H9 (cell line): ENCODE results near the gene SDHB. TPM values are rescaled to one million over a fixed set of nuclear protein-coding genes. Genes with fewer than 3 reads are reported as not detected.

Experiments used
- DNase-seq: peaks from one replicate; pipeline ENCODE4 v3.0.0-alpha.2; 2017
- H2AFZ ChIP-seq: one replicate; pipeline ENCODE4 v1.6.1; 2013; ENCODE audit warnings: mild to moderate bottlenecking, low read length, control low read depth, moderate library complexity
- H2AK5ac ChIP-seq: 2 replicates; pipeline ENCODE4 v1.6.1; 2013; ENCODE audit warnings: low read length, control low read depth, mixed read lengths; ENCODE audit not compliant: insufficient read length
- H2BK120ac ChIP-seq: one replicate; pipeline ENCODE4 v1.6.1; 2013; ENCODE audit warnings: low read depth, mild to moderate bottlenecking, low read length, control low read depth, inconsistent platforms; ENCODE audit not compliant: poor library complexity, severe bottlenecking
- H2BK12ac ChIP-seq: 2 replicates; pipeline ENCODE4 v1.6.1; 2013; ENCODE audit warnings: low read length, control low read depth, mixed read lengths, low read depth; ENCODE audit not compliant: insufficient read length
- H2BK15ac ChIP-seq: 2 replicates; pipeline ENCODE4 v1.6.1; 2013; ENCODE audit warnings: low read depth, low read length, control low read depth
- H2BK20ac ChIP-seq: one replicate; pipeline ENCODE4 v1.6.1; 2013; ENCODE audit warnings: low read depth, mild to moderate bottlenecking, low read length, control low read depth, inconsistent platforms; ENCODE audit not compliant: poor library complexity, severe bottlenecking
- H2BK5ac ChIP-seq: 2 replicates; pipeline ENCODE4 v1.6.1; 2013; ENCODE audit warnings: low read length, control low read depth, mixed read lengths; ENCODE audit not compliant: insufficient read length
- H3K14ac ChIP-seq: 2 replicates; pipeline ENCODE4 v1.6.1; 2013; ENCODE audit warnings: low read length, control low read depth; ENCODE audit not compliant: insufficient read depth
- H3K18ac ChIP-seq: 2 replicates; pipeline ENCODE4 v1.6.1; 2013; ENCODE audit warnings: low read depth, mild to moderate bottlenecking, mixed read lengths, low read length, control low read depth; ENCODE audit not compliant: insufficient read length
- H3K23ac ChIP-seq: 2 replicates; pipeline ENCODE4 v1.6.1; 2013; ENCODE audit warnings: low read length, control low read depth, mixed read lengths, low read depth; ENCODE audit not compliant: insufficient read length
- H3K23me2 ChIP-seq: 2 replicates; pipeline ENCODE4 v1.6.1; 2013; ENCODE audit warnings: low read depth, mild to moderate bottlenecking, mixed read lengths, low read length, control low read depth; ENCODE audit not compliant: insufficient read length, poor library complexity, severe bottlenecking
- H3K27ac ChIP-seq: 2 replicates; pipeline ENCODE4 v1.5.1; 2013; ENCODE audit warnings: low read length, control low read depth, mixed read lengths, low read depth; ENCODE audit not compliant: insufficient read length
- H3K27me3 ChIP-seq: 2 replicates; pipeline ENCODE4 v1.6.1; 2013; ENCODE audit warnings: low read length, control low read depth, inconsistent platforms; ENCODE audit not compliant: insufficient read depth
- H3K4ac ChIP-seq: 2 replicates; pipeline ENCODE4 v1.6.1; 2013; ENCODE audit warnings: low read depth, mild to moderate bottlenecking, control low read depth, inconsistent platforms, low read length, moderate library complexity
- H3K4me1 ChIP-seq: 2 replicates; pipeline ENCODE4 v1.6.1; 2013; ENCODE audit warnings: low read length, control low read depth, inconsistent platforms; ENCODE audit not compliant: insufficient read depth
- H3K4me2 ChIP-seq: 2 replicates; pipeline ENCODE4 v1.6.1; 2013; ENCODE audit warnings: low read length, control low read depth, mixed read lengths; ENCODE audit not compliant: insufficient read length, insufficient read depth
- H3K56ac ChIP-seq: 2 replicates; pipeline ENCODE4 v1.6.1; 2013; ENCODE audit warnings: low read depth, mild to moderate bottlenecking, mixed read lengths, low read length, control low read depth; ENCODE audit not compliant: insufficient read length
- H3K79me1 ChIP-seq: 2 replicates; pipeline ENCODE4 v1.6.1; 2013; ENCODE audit warnings: low read depth, mild to moderate bottlenecking, moderate library complexity, low read length, control low read depth, inconsistent platforms; ENCODE audit not compliant: insufficient read depth, poor library complexity, severe bottlenecking
- H3K79me2 ChIP-seq: 2 replicates; pipeline ENCODE4 v1.6.1; 2013; ENCODE audit warnings: low read length, control low read depth, inconsistent platforms; ENCODE audit not compliant: insufficient read depth
- H3K9ac ChIP-seq: 2 replicates; pipeline ENCODE4 v1.6.1; 2013; ENCODE audit warnings: low read length, control low read depth, mixed read lengths; ENCODE audit not compliant: insufficient read length; ENCODE audit errors: extremely low read depth
- H3K9me3 ChIP-seq: one replicate; pipeline ENCODE4 v1.6.1; 2013; ENCODE audit warnings: low read depth, low read length, inconsistent platforms; ENCODE audit not compliant: control insufficient read depth
- H3T11ph ChIP-seq: one replicate; pipeline ENCODE4 v1.6.1; 2013; ENCODE audit warnings: mild to moderate bottlenecking, low read length, control low read depth, inconsistent platforms
- H4K20me1 ChIP-seq: one replicate; pipeline ENCODE4 v1.6.1; 2013; ENCODE audit not compliant: control insufficient read depth, insufficient read length, insufficient read depth
- H4K5ac ChIP-seq: 2 replicates; pipeline ENCODE4 v1.6.1; 2013; ENCODE audit warnings: low read depth, mild to moderate bottlenecking, mixed read lengths, low read length, control low read depth; ENCODE audit not compliant: insufficient read length
- H4K8ac ChIP-seq: replicated peaks from 2 replicates; pipeline ENCODE4 v1.6.1; 2013; ENCODE audit warnings: low read length, control low read depth, mixed read lengths, low read depth; ENCODE audit not compliant: insufficient read length
- H4K91ac ChIP-seq: 2 replicates; pipeline ENCODE4 v1.6.1; 2013; ENCODE audit warnings: low read depth, mild to moderate bottlenecking, moderate library complexity, mixed read lengths, low read length, control low read depth; ENCODE audit not compliant: insufficient read length
- H3K27ac Mint-ChIP-seq, 3 experiments: 2 replicates in 2 of 3; 3 replicates in 1 of 3; pipeline ENCODE4 v1.8.0; 2020 to 2021; ENCODE audit warnings: mixed read lengths in 3 of 3, mild to moderate bottlenecking in 1 of 3, moderate library complexity in 1 of 3
- H3K27me3 Mint-ChIP-seq: 2 replicates; pipeline ENCODE4 v1.8.0; 2021; ENCODE audit warnings: low read depth, mild to moderate bottlenecking, moderate library complexity, mixed read lengths
- H3K36me3 Mint-ChIP-seq, 3 experiments: 2 replicates in 2 of 3; 3 replicates in 1 of 3; pipeline ENCODE4 v1.8.0; 2020 to 2021; ENCODE audit warnings: low read depth in 3 of 3, mixed read lengths in 3 of 3; ENCODE audit not compliant: insufficient read depth in 1 of 3
- H3K4me1 Mint-ChIP-seq, 2 experiments: 2 replicates each; pipeline ENCODE4 v1.8.0; 2020; ENCODE audit warnings: mixed read lengths in 2 of 2
- H3K4me3 Mint-ChIP-seq, 2 experiments: 2 replicates in 1 of 2; 3 replicates in 1 of 2; pipeline ENCODE4 v1.8.0; 2020 to 2021; ENCODE audit warnings: mild to moderate bottlenecking in 2 of 2, mixed read lengths in 2 of 2, moderate library complexity in 1 of 2
- H3K9me3 Mint-ChIP-seq, 2 experiments: 2 replicates in 1 of 2; 3 replicates in 1 of 2; pipeline ENCODE4 v1.8.0; 2020; ENCODE audit warnings: mild to moderate bottlenecking in 2 of 2, mixed read lengths in 2 of 2, moderate library complexity in 1 of 2
- CTCF ChIP-seq: fragments of 200-600 bp; sonication (generic); conservative IDR thresholded peaks from 3 replicates; pipeline ENCODE4 v1.8.0; 2021; ENCODE audit warnings: antibody characterized with exemption, mild to moderate bottlenecking
- WGBS: extraction: QIAGEN DNeasy Blood & Tissue Kit; methylation state at CpG from one replicate; pipeline ENCODE4 v1.1.7; 2013; ENCODE audit warnings: missing lambda C conversion rate, low lambda C conversion rate, mixed read lengths; ENCODE audit not compliant: insufficient read length; ENCODE audit errors: extremely low coverage; 5-methylcytosine and 5-hydroxymethylcytosine counted together
- total RNA-seq: library from RNA; stranded (reverse); gene quantifications from 2 replicates; pipeline ENCODE4 v1.2.1, GENCODE V29; 2021

SDHB gene
- total RNA-seq, 1 experiment from 2014 or later = 77.5 TPM

GRCh38 chr1:16981269-16981849 lies 72.5 kb downstream of the SDHB start:
- Mint-ChIP-seq H3K9me3 (no peaks in the 10 kb centered on the region), H3K4me1 (peaks cover 23 to 36% of the 10 kb centered on the region in 2 experiments), H3K27me3 (peaks cover 9% of the 10 kb centered on the region), H3K27ac (no peak overlapping the region; a peak in 1 of 7 replicates), H3K36me3 (peaks cover 7 to 25% (median 19%) of the 10 kb centered on the region in 3 experiments; a peak in 5 of 7 replicates), H3K4me3 (peak overlapping the region; percentile 80 to 82)
- H3K4ac ChIP-seq = no peak overlapping the region
- no peak overlapping the region for H4K5ac ChIP-seq
- no peak overlapping the region for H4K8ac ChIP-seq
- no peak for DNase-seq
- no peaks in the 10 kb centered on the region for H4K20me1 ChIP-seq
- no peak overlapping the region for H3K4me2 ChIP-seq
- H3K79me2 ChIP-seq = no peaks in the 10 kb centered on the region; the same call in 1 of the 2 replicates
- no peak overlapping the region for H2BK20ac ChIP-seq
- WGBS = no CpG with 5 or more reads among the region's 10 CpGs
- no peak overlapping the region for H3K27ac ChIP-seq
- H3T11ph ChIP-seq = no peak overlapping the region
- no peaks in the 10 kb centered on the region for H3K9me3 ChIP-seq
- no peak for TF ChIP-seq CTCF
- H3K23ac ChIP-seq = no peak overlapping the region
- H2BK5ac ChIP-seq = no peak overlapping the region
- no peak overlapping the region for H2AFZ ChIP-seq
- peaks cover 11% of the 10 kb centered on the region for H3K23me2 ChIP-seq
- no peak overlapping the region for H2AK5ac ChIP-seq
- H3K9ac ChIP-seq = no peak overlapping the region
- H2BK120ac ChIP-seq = no peak overlapping the region
- no peak overlapping the region for H2BK15ac ChIP-seq
- H3K56ac ChIP-seq = no peak overlapping the region
- H3K27me3 ChIP-seq = no peaks in the 10 kb centered on the region
- H3K79me1 ChIP-seq = no peaks in the 10 kb centered on the region
- H3K18ac ChIP-seq = no peak overlapping the region
- H3K14ac ChIP-seq = no peak overlapping the region
- no peak overlapping the region for H4K91ac ChIP-seq
- H3K4me1 ChIP-seq = no peaks in the 10 kb centered on the region; the same call in 1 of the 2 replicates
- H2BK12ac ChIP-seq = no peak overlapping the region
